ENCODE data around the gene BBS4. TPM values are rescaled to one million over a fixed set of nuclear protein-coding genes. Genes with fewer than 3 reads are reported as not detected.

Gene BBS4
- total and polyA plus RNA-seq, 2 donors (not counting 3 experiments of a cell fraction or from before 2014, with no cell fraction given): 6.8 to 7.5 TPM

- Histone ChIP-seq H3K4me1 (ENCODE audit: control insufficient read depth, extremely low read depth, insufficient read depth, low read length) (peaks cover 11% of the 10 kb centered on the region), H3K9me1 (replicated peaks; ENCODE audit: control insufficient read depth, extremely low read depth, insufficient read depth, low read length) (no peaks in the 10 kb centered on the region), H3K79me2 (ENCODE audit: control insufficient read depth, insufficient read depth, low read length) (no peaks in the 10 kb centered on the region), H3K27me3 (ENCODE audit: control insufficient read depth in 2 of 2, insufficient read depth in 2 of 2, low read length in 2 of 2) (no peaks in the 10 kb centered on the region), H3K9ac (replicated peaks; ENCODE audit: extremely low read depth, insufficient read depth, low read length) (no peak overlapping the region), H2AFZ (ENCODE audit: low read depth, low read length) (no peak overlapping the region), H3K4me3 (replicated peaks in 1 of 3; ENCODE audit: insufficient read depth in 1 of 3, low read depth in 1 of 3, low read length in 3 of 3) (no peak overlapping the region), H3K27ac (ENCODE audit: insufficient read depth, low read depth, low read length) (no peak overlapping the region), H3K4me2 (ENCODE audit: insufficient read depth, low read length) (no peak overlapping the region), H4K20me1 (replicated peaks; ENCODE audit: control insufficient read depth, extremely low read depth, insufficient read depth, low read length) (no peaks in the 10 kb centered on the region), H3K36me3 (ENCODE audit: control insufficient read depth in 2 of 2, extremely low read depth in 1 of 2, insufficient read depth in 2 of 2, low read length in 2 of 2) (peaks cover 0 to 3% of the 10 kb centered on the region in 2 experiments), H3K9me3 (replicated peaks; ENCODE audit: control insufficient read depth, insufficient read depth, low read length) (no peaks in the 10 kb centered on the region)
- dilution Hi-C loops (cut with MboI; ENCODE audit: extremely low pct_ligation_motif_present, low sequenced_read_pairs): no loop called here
- DNase-seq (ENCODE audit: low read depth, low spot score) (no peak), FAIRE-seq (no peak)
- intact Hi-C loops (cut with micrococcal nuclease): no loop called here
- BruUV-seq (replicated peaks): no TSS peak
- no peak for TF ChIP-seq FOS (IDR thresholded peaks at IDR 0.05; ENCODE audit: borderline replicate concordance, insufficient read depth, low read length)
- TF ChIP-seq CTCF (IDR thresholded peaks at IDR 0.05; ENCODE audit: extremely low read depth in 1 of 2, insufficient read depth in 1 of 2, low read depth in 1 of 2, low read length in 2 of 2): no peak
- no peak for TF ChIP-seq POLR2A (IDR thresholded peaks at IDR 0.05; ENCODE audit: low read depth, low read length)
- no peak for TF ChIP-seq MYC (IDR thresholded peaks at IDR 0.05; ENCODE audit: low read depth, low read length)
- TF ChIP-seq POLR2AphosphoS5 (IDR thresholded peaks at IDR 0.05; ENCODE audit: insufficient read depth, low read depth, low read length): no peak
- TF ChIP-seq EZH2 (IDR thresholded peaks at IDR 0.05; ENCODE audit: borderline replicate concordance, low read depth, low read length, severe bottlenecking): no peak
- no peak for TF ChIP-seq GATA2 (IDR thresholded peaks at IDR 0.05; ENCODE audit: insufficient read depth, insufficient read length, low read depth, low read length)
- TF ChIP-seq MAX (IDR thresholded peaks at IDR 0.05; ENCODE audit: insufficient read depth, insufficient read length): no peak
- TF ChIP-seq JUN (IDR thresholded peaks at IDR 0.05; ENCODE audit: borderline replicate concordance, insufficient read depth, insufficient read length, low read depth): no peak
- CTCF ChIA-PET: no interaction called here
- POLR2A ChIA-PET: no interaction called here
Observed at GRCh38 chr15:72760590-72761260, 74.7 kb downstream of the BBS4 start.
